HG02852 (cell line): ENCODE results near the gene MALT1.
"Not testable (repeated sequence)": the region's sequence is repeated elsewhere in the genome, so short reads cannot be mapped to it uniquely, and the experiment has no call there.

Experiments used
- ATAC-seq: cut with Tn5 transposase; IDR thresholded peaks from one replicate; pipeline ENCODE4 v1.9.1; 2021; ENCODE audit warnings: mild to moderate bottlenecking, moderate library complexity; ENCODE audit not compliant: unreplicated experiment

The MALT1 gene

GRCh38 chr18:58727776-58728500 lies 56.7 kb downstream of the MALT1 start:
- ATAC-seq: no peak

GRCh38 chr18:58728719-58729118 lies 57.5 kb downstream of the MALT1 start:
- no peak for ATAC-seq

- ATAC-seq: no peak
Measured at GRCh38 chr18:58730618-58731017, 59.4 kb downstream of the MALT1 start.

GRCh38 chr18:58732471-58732870 lies 61.2 kb downstream of the MALT1 start:
- no peak for ATAC-seq

- no peak for ATAC-seq
Measured at GRCh38 chr18:58733866-58734265, 62.6 kb downstream of the MALT1 start.

GRCh38 chr18:58738322-58738721 lies 67.1 kb downstream of the MALT1 start:
- ATAC-seq: no peak

- ATAC-seq: no peak
Measured at GRCh38 chr18:58745914-58746313, 74.6 kb downstream of the MALT1 start.

GRCh38 chr18:58748899-58749595 lies 77.8 kb downstream of the MALT1 start:
- no peak for ATAC-seq

- ATAC-seq: no peak
Measured at GRCh38 chr18:58753976-58754375, 82.7 kb downstream of the MALT1 start.

GRCh38 chr18:58754544-58755068 lies 83.3 kb downstream of the MALT1 start:
- ATAC-seq: no peak

- ATAC-seq: no peak
Measured at GRCh38 chr18:58755304-58756010, 84.2 kb downstream of the MALT1 start.

GRCh38 chr18:58756148-58756547 lies 84.9 kb downstream of the MALT1 start:
- ATAC-seq: no peak

GRCh38 chr18:58756596-58757240 lies 85.5 kb downstream of the MALT1 start:
- no peak for ATAC-seq

GRCh38 chr18:58757351-58757750 lies 86.1 kb downstream of the MALT1 start:
- ATAC-seq: not testable (repeated sequence)

GRCh38 chr18:58758046-58758445 lies 86.8 kb downstream of the MALT1 start:
- no peak for ATAC-seq

GRCh38 chr18:58758606-58759005 lies 87.3 kb downstream of the MALT1 start:
- no peak for ATAC-seq

GRCh38 chr18:58761241-58761969 lies 90.1 kb downstream of the MALT1 start:
- peak; percentile 50 for ATAC-seq

- ATAC-seq: no peak
Measured at GRCh38 chr18:58761970-58762780, 90.9 kb downstream of the MALT1 start.

- ATAC-seq: no peak
Measured at GRCh38 chr18:58762781-58763171, 91.5 kb downstream of the MALT1 start.

- no peak for ATAC-seq
Measured at GRCh38 chr18:58766164-58766563, 94.9 kb downstream of the MALT1 start.
